Bronchial epithelial cell (primary cell): ENCODE results near the gene ASPDH. TPM values are rescaled to one million over a fixed set of nuclear protein-coding genes. Genes with fewer than 3 reads are reported as not detected.

Experiments used
- DNase-seq: peaks from one replicate; pipeline ENCODE4 v3.0.0-alpha.2; 2010; ENCODE audit warnings: low read depth
- FAIRE-seq: peaks from 2 replicates; lab custom pipeline; 2011; peaks lifted over from hg19 to GRCh38; lab: Jason Lieb, UNC
- H3K27me3 ChIP-seq: 2 replicates; pipeline ENCODE4 v1.5.1; 2011; ENCODE audit warnings: low read length; ENCODE audit not compliant: control insufficient read depth, insufficient read depth
- H3K36me3 ChIP-seq: 2 replicates; pipeline ENCODE4 v1.5.1; 2011; ENCODE audit warnings: low read length; ENCODE audit not compliant: control insufficient read depth, insufficient read depth
- H3K4me3 ChIP-seq: 2 replicates; pipeline ENCODE4 v1.5.1; 2011; ENCODE audit warnings: mild to moderate bottlenecking, low read depth, low read length, control low read depth
- total RNA-seq: library from RNA; depleted of rRNA; stranded (reverse); fragments of >200 nt; gene quantifications from 2 replicates; pipeline ENCODE4 v1.2.1, GENCODE V29; 2014
- TF ChIP-seq, protein P1 (sequence below): IDR thresholded peaks from 2 replicates; pipeline ENCODE4 v1.5.1; 2011; ENCODE audit warnings: mild to moderate bottlenecking, moderate library complexity, low read length, control low read depth, inconsistent platforms; ENCODE audit not compliant: insufficient read depth, severe bottlenecking

ASPDH gene
- total RNA-seq, 1 donor from 2014 or later, result not detected

DNA sequence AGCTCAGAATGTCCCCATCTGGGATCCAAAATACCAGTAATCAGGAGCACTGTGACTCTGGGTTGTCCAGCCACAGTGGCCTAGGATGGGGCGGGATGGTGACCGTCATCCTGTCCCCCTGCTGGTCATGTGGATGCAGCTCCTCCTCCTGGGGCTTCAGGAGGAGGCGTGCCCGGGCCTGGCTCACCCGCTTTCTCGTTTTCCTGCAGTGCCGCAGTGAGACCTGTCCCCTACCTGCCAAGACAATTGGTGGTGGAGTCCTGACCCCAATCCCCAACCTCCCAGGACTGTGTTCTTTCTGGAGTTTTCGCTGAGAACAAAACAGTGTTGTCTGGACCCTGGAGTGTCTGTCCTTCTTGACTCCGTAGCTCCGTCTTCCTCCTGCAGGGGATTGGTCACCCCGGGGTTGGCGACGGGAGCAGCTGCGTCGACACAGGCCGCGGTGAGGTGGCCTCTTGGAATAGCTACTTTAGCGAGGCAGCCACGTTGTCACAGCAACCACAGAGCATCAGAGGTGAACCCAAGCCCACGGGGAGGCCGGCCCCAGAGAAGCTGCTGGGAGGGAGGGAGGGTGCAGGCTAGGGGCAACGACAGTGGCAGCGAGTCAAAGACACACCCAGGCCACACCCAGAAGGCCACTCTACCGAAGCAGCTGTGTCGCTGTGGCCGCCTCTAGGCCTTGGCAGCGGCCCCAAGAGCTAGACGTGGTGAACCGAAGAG is 47.6 kb downstream of the ASPDH start:
- TF ChIP-seq, protein P1, sequence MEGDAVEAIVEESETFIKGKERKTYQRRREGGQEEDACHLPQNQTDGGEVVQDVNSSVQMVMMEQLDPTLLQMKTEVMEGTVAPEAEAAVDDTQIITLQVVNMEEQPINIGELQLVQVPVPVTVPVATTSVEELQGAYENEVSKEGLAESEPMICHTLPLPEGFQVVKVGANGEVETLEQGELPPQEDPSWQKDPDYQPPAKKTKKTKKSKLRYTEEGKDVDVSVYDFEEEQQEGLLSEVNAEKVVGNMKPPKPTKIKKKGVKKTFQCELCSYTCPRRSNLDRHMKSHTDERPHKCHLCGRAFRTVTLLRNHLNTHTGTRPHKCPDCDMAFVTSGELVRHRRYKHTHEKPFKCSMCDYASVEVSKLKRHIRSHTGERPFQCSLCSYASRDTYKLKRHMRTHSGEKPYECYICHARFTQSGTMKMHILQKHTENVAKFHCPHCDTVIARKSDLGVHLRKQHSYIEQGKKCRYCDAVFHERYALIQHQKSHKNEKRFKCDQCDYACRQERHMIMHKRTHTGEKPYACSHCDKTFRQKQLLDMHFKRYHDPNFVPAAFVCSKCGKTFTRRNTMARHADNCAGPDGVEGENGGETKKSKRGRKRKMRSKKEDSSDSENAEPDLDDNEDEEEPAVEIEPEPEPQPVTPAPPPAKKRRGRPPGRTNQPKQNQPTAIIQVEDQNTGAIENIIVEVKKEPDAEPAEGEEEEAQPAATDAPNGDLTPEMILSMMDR, result peak; percentile 23
- FAIRE-seq, result no peak

DNA sequence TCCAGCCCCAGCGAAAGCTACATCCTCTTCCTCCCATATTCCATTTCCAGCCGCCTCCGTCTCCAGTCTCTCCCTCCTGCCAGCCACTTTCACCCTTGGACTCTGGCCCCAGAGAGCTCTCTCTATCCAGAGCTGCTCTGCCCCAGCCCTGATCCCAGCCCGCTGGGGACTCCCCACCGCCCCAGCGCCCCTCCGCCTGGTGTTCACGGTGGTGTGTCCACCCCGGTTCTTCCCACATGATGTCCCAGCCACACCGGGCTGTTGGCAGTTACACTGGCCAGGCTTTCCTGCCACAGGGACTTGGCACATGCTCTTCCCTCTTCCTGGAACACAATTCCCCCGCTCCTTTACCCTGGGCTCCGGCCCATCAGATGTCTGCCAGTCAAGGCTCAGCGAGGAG is 48.7 kb downstream of the ASPDH start:
- H3K4me3 ChIP-seq, result no peak overlapping the region
- no peaks in the 10 kb centered on the region for H3K36me3 ChIP-seq
- no peaks in the 10 kb centered on the region for H3K27me3 ChIP-seq
- no peak for DNase-seq
- TF ChIP-seq, protein P1, result no peak
- no peak for FAIRE-seq

More for the DNA sequence above, 47.6 kb downstream of the ASPDH start:
- Histone ChIP-seq H3K4me3 (no peak overlapping the region), H3K36me3 (no peaks in the 10 kb centered on the region), H3K27me3 (no peaks in the 10 kb centered on the region)
- DNase-seq, result no peak

DNA sequence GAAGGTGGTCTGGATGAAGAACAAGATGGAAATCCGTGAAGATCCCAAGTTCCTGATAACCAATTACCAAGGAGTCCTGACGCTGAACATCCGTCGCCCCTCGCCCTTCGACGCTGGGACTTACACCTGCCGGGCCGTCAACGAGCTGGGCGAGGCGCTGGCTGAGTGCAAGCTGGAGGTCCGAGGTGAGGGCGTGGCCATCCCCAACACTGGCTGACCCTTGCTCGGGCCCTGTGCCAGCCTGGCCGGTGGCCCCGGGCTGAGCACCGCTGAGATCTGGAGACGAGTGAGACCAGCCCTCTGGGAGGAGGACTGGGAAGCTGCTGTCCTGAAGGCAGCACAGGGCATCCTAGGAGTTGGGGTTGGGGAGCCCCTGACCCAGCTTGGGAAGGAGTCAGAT is 49.4 kb downstream of the ASPDH start:
- TF ChIP-seq, protein P1, result no peak
- FAIRE-seq (no peak), DNase-seq (no peak)
- H3K27me3 ChIP-seq, result no peaks in the 10 kb centered on the region
- no peaks in the 10 kb centered on the region for H3K36me3 ChIP-seq
- H3K4me3 ChIP-seq, result no peak overlapping the region

DNA sequence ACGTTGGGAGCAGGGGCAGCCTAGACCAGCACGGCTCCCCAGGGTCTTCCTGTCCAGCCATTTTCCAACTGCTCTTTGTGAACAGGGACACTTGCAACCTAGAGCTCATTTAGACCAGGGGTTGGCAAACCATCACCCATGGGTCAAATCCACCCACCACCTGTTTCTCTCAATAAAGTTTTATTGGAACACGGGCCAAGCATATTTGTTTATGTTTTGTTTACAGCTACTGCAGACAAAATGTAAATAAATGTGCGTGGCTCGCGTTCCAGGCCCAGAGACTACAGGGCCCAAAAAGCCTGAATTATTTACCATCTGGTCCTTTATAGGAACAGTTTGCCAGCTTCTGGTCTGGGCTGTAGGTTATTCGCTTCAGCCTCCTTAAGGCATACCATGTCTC is 50.7 kb downstream of the ASPDH start:
- FAIRE-seq (no peak), DNase-seq (no peak)
- TF ChIP-seq, protein P1, result no peak
- H3K36me3 ChIP-seq, result no peaks in the 10 kb centered on the region
- no peak overlapping the region for H3K4me3 ChIP-seq
- H3K27me3 ChIP-seq, result no peaks in the 10 kb centered on the region

Other genes with a start within 250 kb of the ASPDH start
- 0.13 TPM in 1 of 2 replicates, not detected in the other for gene KCNC3, start 184.5 kb downstream of the ASPDH start, total RNA-seq
- gene NAPSA, start 148.3 kb downstream of the ASPDH start, total RNA-seq, result 0.26 TPM in 2 replicates
- 44.2 and 71.9 TPM in 2 replicates for gene NR1H2, start 137.5 kb downstream of the ASPDH start, total RNA-seq
- 22.5 and 28.4 TPM in 2 replicates for gene POLD1, start 129.6 kb downstream of the ASPDH start, total RNA-seq
- gene SPIB, start 95.0 kb downstream of the ASPDH start, total RNA-seq, result not detected in 2 replicates
- gene MYBPC2, start 81.0 kb downstream of the ASPDH start, total RNA-seq, result not detected in 2 replicates
- 24.7 and 37.1 TPM in 2 replicates for gene EMC10, start 37.4 kb downstream of the ASPDH start, total RNA-seq
- gene GARIN5A, start 37.1 kb downstream of the ASPDH start, total RNA-seq, result 0.51 and 0.79 TPM in 2 replicates
- gene JOSD2, start 2.7 kb downstream of the ASPDH start, total RNA-seq, result 10.5 and 29.3 TPM in 2 replicates
- not detected in 2 replicates for gene LRRC4B, start 54.5 kb upstream of the ASPDH start, total RNA-seq
- not detected in 2 replicates for gene SYT3, start 126.0 kb upstream of the ASPDH start, total RNA-seq
- not detected in 2 replicates for gene C19orf81, start 135.5 kb upstream of the ASPDH start, total RNA-seq
- gene SHANK1, start 205.9 kb upstream of the ASPDH start, total RNA-seq, result under 0.01 TPM in 1 of 2 replicates, not detected in the other
- gene CLEC11A, start 209.5 kb upstream of the ASPDH start, total RNA-seq, result 0.26 TPM in 2 replicates